Ammon's horn (tissue), 1 donor: ENCODE results near the gene NLRP9.
"Not testable (repeated sequence)": the region's sequence is repeated elsewhere in the genome, so short reads cannot be mapped to it uniquely, and the experiment has no call there.

ENCODE experiments used
- DNase-seq: peaks from one replicate; pipeline ENCODE4 v3.0.0-alpha.2; 2016; ENCODE audit warnings: low spot score

The NLRP9 gene

GRCh38 chr19:55738302-55738701 is at the start of gene NLRP9:
TSS of gene NLRP9 (minus strand) at chr19:55738402. CDS start at chr19:55738374, 28 bp downstream.
- DNase-seq = no peak

- no peak for DNase-seq
Observed at GRCh38 chr19:55781112-55781511, 42.9 kb upstream of the NLRP9 start.

DNA sequence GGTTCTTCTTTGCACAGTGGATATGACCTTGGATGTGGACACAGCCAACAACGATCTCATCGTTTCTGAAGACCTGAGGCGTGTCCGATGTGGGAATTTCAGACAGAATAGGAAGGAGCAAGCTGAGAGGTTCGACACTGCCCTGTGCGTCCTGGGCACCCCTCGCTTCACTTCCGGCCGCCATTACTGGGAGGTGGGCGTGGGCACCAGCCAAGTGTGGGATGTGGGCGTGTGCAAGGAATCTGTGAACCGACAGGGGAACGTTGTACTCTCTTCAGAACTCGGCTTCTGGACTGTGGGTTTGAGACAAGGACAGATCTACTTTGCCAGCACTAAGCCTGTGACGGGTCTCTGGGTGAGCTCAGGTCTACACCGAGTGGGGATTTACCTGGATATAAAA is 40.1 kb upstream of the NLRP9 start:
- no peak for DNase-seq

DNA sequence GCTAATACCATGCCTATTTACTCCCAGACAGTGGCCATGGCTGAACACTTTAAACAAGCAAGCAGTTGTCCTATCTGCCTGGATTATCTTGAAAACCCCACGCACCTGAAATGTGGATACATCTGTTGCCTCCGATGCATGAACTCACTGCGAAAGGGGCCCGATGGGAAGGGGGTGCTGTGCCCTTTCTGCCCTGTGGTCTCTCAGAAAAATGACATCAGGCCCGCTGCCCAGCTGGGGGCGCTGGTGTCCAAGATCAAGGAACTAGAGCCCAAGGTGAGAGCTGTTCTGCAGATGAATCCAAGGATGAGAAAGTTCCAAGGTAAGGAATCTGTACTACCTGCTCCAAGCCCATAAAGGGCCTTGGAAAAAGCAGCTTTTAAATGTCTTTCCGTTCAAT is 39.3 kb upstream of the NLRP9 start:
- no peak for DNase-seq

- DNase-seq = not testable (repeated sequence)
Observed at GRCh38 chr19:55769632-55770031, 31.4 kb upstream of the NLRP9 start.

GRCh38 chr19:55768818-55769217 is 30.6 kb upstream of the NLRP9 start, which contains the start of gene RFPL4AL1:
TSS of gene RFPL4AL1 (plus strand) at chr19:55769118. CDS start at chr19:55771805, 2,687 bp downstream.
- DNase-seq = not testable (repeated sequence)

GRCh38 chr19:55766466-55766865 is 28.3 kb upstream of the NLRP9 start:
- DNase-seq = no peak

DNA sequence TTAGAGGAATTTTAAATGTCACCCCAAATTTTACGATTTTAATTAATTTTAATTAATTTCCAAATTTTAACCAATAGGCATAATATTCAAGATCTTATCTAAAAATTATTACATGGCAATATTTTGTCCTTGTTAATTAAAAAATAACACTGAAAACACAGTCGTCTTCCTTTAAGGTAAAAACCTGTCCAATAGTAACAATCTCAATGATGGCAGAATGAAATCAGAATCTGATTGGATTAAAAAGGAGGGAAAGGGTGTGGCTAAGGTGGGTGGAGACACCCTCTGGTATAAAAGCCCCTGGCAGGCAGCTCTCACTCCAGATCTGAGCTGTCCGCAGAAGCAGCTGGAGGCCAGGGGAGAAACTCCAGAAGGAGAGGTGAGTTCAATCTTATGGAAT is 20.6 kb upstream of the NLRP9 start, which contains the start of gene RFPL4A:
TSS of gene RFPL4A (plus strand) at position 301 of the 400 bp plus-strand sequence. CDS start 2,704 bp downstream, outside the sequence.
- DNase-seq = not testable (repeated sequence)

DNA sequence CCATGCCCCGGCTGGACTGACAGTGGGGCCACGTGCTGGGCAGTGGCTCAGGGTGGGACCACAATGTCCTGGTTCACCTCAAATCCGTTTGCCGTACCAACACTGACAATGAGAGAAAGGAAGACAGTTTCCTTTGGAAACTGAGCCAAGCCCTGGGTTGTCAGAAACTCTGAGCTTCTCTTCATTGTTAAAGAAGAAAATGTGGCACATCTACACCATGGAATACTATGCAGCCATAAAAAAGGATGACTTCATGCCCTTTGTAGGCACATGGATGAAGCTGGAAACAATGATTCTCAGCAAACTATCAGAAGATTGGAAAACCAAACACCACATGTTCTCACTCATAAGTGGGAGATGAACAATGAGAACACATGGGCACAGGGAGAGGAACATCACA is 18.6 kb upstream of the NLRP9 start:
- DNase-seq = not testable (repeated sequence)

GRCh38 chr19:55753401-55753800 is 15.2 kb upstream of the NLRP9 start:
- DNase-seq = no peak

DNA sequence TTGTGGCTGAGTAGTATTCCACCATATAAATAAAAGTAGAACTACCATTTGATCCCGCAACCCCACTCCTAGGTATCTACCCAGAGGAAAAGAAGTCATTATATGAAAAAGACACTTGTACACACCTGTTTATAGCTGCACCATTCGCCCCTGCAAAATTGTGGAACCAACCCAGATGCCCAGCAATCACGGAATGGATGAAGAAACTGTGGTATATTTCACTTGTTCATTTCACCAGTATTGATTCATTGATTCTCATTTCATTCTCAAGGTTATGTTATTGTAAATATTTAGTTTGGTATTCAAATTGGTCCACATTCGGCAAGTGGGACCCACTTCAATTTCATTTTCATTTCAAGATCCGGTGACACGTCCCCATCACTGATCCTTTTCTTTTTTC is 12.5 kb upstream of the NLRP9 start:
- DNase-seq = no peak

DNA sequence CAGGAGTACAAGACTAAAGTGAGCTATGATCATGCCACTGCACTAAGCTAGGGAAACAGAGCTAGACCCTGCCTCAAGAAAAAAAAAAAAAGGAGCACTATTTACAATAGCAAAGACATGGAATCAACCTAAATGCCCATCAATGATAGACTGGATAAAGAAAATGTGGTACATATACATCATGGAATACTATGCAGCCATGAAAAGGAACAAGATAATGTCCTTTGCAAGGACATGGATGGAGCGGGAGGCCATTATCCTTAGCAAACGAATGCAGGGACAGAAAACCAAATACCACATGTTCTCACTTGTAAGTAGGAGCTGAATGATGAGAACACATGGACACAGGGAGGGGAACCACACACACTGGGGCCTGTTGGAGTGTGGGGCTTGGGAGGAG is 7.8 kb downstream of the NLRP9 start:
- DNase-seq = not testable (repeated sequence)

DNA sequence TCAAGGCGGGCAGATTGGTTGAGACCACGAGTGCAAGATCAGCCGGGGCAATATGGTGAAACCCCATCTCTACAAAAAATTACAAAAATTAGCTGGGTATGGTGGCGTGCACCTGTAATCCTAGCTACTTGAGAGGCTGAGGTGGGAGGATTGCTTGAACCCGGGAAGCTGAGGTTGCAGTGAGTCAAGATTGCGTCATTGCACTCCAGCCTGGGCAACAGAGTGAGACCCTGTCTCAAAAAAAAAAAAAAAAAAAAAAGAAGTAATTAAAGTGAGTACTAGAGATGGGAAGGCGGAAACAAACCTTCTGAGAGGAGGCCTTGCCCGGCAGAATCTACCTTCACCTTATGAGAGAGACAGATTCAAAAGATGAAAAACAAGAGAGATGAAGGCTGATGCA is 14.7 kb downstream of the NLRP9 start:
- DNase-seq = no peak

GRCh38 chr19:55720801-55721200 is 17.4 kb downstream of the NLRP9 start:
- DNase-seq = no peak

GRCh38 chr19:55720214-55720746 is 17.9 kb downstream of the NLRP9 start:
- DNase-seq = no peak

GRCh38 chr19:55717879-55718711 is 20.1 kb downstream of the NLRP9 start:
- not testable (repeated sequence) for DNase-seq

DNA sequence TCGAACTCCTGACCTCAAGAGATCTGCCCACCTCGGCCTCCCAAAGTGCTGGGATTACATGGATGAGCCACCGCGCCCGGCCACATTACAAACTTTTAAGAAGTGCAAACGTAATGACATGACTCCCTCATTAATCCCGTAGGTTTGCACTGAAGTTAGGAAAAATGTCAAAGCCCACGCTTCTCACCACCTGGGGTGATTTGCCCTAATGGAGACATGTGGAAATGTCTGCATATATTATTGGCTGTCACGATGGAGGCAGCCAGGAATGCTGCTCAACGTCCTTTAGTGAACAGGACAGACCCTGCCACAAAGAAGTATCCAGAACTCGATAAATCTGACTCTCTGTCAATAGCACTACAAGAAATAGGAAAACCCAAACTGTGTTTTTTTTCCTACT is 21.0 kb downstream of the NLRP9 start:
- DNase-seq = no peak

DNA sequence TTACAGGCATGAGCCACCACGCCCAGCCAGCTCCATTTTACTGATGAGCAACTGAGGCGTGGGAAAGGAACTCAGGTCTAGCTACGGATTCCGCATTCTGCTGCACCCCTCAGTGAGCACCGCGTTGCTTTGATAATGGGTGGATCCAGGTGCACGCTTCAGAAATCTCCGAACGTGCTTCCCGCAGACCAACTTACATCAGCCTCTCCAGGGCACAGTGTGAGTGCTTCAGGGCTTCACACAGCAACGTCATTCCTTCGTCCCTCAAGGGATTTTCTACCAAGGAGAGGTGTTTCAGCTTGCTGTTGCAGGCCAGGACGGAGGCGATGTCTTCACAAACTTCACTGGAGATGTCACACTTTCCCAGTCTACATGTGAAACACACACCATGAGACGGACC is 21.7 kb downstream of the NLRP9 start:
- DNase-seq = no peak

GRCh38 chr19:55712804-55713631 is 25.2 kb downstream of the NLRP9 start:
- no peak for DNase-seq

GRCh38 chr19:55711719-55712118 is 26.5 kb downstream of the NLRP9 start:
- DNase-seq = no peak

- no peak for DNase-seq
Observed at GRCh38 chr19:55705972-55706371, 32.2 kb downstream of the NLRP9 start.

DNA sequence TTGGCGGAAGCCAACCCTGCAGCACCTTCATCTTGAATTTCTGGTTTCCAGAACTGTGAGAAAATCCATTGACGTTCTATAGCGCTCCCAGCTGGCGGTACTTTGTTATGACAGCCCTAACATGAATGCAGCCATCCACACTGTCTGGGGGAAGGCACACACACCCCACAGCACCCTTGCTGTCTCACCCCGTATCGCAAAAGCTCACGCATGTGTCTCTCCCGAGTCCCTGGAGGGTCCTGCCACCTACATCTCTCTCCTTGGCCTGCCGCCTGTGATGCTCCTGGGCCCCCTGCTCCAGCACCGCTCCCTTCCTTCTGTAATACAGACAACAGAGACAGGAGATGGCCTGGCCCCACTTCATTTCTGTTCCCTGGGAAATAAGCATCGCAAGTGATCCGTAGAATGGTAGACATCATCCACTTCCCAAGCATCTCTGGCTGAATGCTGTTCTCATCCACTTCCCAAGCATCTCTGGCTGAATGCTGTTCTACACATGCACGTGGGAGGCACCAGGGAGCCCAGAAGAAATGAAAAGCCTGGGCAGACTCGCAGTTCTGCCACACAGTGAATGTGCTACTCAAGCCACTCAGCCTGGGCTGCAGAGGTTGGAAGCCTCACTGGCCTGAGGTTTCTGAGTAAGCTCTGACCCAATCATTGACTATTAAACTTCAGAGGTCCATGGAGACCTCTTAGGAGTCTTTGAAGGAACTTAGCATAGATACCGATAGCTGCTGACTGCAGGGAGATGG is 33.5 kb downstream of the NLRP9 start:
- DNase-seq = no peak
